GM10248 (cell line): Measurements from ENCODE around the gene HTR3B.
A peak's percentile ranks its signal among the peaks of the same experiment; 100 is the strongest.

Experiments
- CTCF ChIA-PET: fragments of 300-600 bp; sonication (Branson Sonifier 250); formaldehyde crosslinking; extraction: SDS; loops from one replicate; lab custom pipeline; 2021; ENCODE audit warnings: antibody characterized with exemption; lab: Yijun Ruan, JAX
- POLR2A ChIA-PET: fragments of 350-650 bp; sonication (Branson Sonifier 250); formaldehyde crosslinking; extraction: SDS; loops from one replicate; lab custom pipeline; 2020; ENCODE audit warnings: antibody characterized with exemption; lab: Yijun Ruan, JAX
- DNase-seq: peaks from one replicate; pipeline ENCODE4 v3.0.0; 2012; ENCODE audit errors: extremely low spot score
- CTCF ChIP-seq: IDR thresholded peaks from 2 replicates; pipeline ENCODE4 v1.5.1; 2012; ENCODE audit warnings: mild to moderate bottlenecking, low read depth; ENCODE audit errors: extremely low read depth, missing control alignments, control extremely low read depth

HTR3B gene

DNA sequence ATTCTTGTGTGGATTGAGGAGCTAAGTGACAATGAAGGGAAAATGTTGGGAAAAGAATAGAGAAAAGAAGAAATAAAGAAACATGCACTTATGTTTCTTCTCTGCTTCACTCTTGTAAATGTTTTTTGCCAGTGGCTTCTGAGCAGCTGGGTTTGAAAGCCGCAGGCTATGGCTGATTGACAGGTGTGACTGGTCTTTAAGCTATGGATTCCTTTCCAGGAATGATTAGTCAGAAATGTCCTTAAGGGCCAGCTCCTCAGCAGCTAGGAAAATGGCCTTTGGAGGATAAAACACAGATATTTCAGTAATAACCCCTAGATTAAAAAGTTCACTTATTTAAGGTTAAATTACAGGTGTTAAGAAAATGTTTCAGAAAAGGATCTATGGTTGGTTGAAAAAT, 22.7 kb upstream of the HTR3B start:
- ChIA-PET CTCF (interaction anchor here (1.1 to 6.2 kb wide), 2 partner anchors 13 to 16 kb away, joined by 3 to 36 read pairs; no protein-coding TSS in a partner anchor), POLR2A (no interaction called here)
- DNase-seq, result no peak
- no peak for TF ChIP-seq CTCF

GRCh38 chr11:113884361-113884836, 20.2 kb upstream of the HTR3B start:
- ChIA-PET POLR2A (no interaction called here), CTCF (interaction anchor here (6.2 kb wide), 1 partner anchor 11 kb away, joined by 36 read pairs; no protein-coding TSS in a partner anchor)
- no peak for DNase-seq
- TF ChIP-seq CTCF, result no peak

DNA sequence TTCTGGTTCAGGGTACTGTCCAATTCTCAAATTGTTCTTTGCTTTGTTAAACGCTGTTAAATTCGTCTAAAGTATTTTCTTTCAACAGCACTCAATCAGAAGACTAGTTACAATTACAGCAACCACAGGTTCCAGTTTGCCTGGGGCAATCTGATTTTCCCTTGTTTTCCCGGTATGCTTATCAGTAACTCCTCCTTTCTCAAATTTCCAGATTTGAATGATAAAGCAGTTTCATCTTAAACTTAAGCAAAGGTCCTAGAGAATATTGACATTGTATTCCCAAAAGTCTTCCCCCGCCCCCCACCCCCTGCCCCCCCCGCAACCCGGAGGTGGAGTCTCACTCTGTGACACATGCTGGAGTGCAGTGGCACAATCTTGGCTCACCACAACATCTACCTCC, 18.7 kb upstream of the HTR3B start:
- no peak for DNase-seq
- CTCF ChIA-PET, result interaction anchor here (6.2 kb wide), 1 partner anchor 9 kb away, joined by 36 read pairs; no protein-coding TSS in a partner anchor
- TF ChIP-seq CTCF, result no peak
- POLR2A ChIA-PET, result no interaction called here

GRCh38 chr11:113888848-113889247, 15.7 kb upstream of the HTR3B start:
- POLR2A ChIA-PET, result interaction anchor here (0.7 kb wide), 1 partner anchor 13 kb away, joined by 6 read pairs; no protein-coding TSS in a partner anchor
- DNase-seq, result no peak
- TF ChIP-seq CTCF, result no peak
- CTCF ChIA-PET, result interaction anchor here (0.8 kb wide), 1 partner anchor 18 kb away, joined by 3 read pairs; no protein-coding TSS in a partner anchor

DNA sequence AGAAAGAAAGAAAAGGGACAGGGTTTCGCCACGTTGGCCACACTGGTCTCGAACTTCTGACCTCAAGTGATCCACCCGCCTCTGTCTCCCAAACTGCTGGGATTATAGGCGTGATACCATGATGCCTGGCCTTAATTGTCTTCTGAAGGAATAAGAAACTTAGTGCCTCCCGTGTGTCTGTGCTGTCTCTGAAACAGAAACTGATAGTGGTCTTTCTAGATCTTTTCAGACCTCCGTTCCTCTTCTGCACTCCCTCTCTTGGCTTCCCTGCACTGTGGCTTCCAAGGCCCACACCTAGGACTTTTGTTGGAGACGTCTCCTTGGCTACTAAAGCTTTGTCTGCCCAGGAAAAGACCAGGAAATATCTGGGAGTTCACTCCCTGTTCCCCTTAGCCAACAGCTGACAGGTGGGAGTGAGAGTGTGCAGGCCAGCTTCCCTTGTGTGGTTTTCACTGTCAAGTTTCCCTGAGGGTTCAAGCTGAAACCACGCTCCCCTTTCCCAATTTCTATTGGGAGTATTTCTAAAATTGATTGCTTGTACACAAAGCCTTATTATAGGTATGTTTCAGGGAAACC, 10.1 kb upstream of the HTR3B start:
- TF ChIP-seq CTCF, result no peak
- ChIA-PET POLR2A (no interaction called here), CTCF (interaction anchor here (3.3 to 7.2 kb wide), 2 partner anchors 10 to 367 kb away, joined by 36 to 107 read pairs; no protein-coding TSS in a partner anchor)
- peak; percentile 32 for DNase-seq

GRCh38 chr11:113895367-113896155, 9.0 kb upstream of the HTR3B start:
- POLR2A ChIA-PET, result no interaction called here
- DNase-seq, result no peak
- no peak for TF ChIP-seq CTCF

More at GRCh38 chr11:113895367-113896155, 9.0 kb upstream of the HTR3B start:
- CTCF ChIA-PET, result interaction anchor here (0.7 to 7.2 kb wide), 18 partner anchors 7 to 373 kb away, joined by 3 to 107 read pairs (median 3); partner anchors contain the start of genes HTR3A, HTR3B and USP28
